Kasumi-1 (cell line): ENCODE data around the gene VAMP2.
A peak's percentile ranks its signal among the peaks of the same experiment; 100 is the strongest.

ENCODE experiments used
- DNase-seq, 2 experiments: peaks; one replicate each; lab custom pipeline; 2025; lab: John Stamatoyannopoulos, UW

VAMP2 gene, protein sequence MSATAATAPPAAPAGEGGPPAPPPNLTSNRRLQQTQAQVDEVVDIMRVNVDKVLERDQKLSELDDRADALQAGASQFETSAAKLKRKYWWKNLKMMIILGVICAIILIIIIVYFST

DNA sequence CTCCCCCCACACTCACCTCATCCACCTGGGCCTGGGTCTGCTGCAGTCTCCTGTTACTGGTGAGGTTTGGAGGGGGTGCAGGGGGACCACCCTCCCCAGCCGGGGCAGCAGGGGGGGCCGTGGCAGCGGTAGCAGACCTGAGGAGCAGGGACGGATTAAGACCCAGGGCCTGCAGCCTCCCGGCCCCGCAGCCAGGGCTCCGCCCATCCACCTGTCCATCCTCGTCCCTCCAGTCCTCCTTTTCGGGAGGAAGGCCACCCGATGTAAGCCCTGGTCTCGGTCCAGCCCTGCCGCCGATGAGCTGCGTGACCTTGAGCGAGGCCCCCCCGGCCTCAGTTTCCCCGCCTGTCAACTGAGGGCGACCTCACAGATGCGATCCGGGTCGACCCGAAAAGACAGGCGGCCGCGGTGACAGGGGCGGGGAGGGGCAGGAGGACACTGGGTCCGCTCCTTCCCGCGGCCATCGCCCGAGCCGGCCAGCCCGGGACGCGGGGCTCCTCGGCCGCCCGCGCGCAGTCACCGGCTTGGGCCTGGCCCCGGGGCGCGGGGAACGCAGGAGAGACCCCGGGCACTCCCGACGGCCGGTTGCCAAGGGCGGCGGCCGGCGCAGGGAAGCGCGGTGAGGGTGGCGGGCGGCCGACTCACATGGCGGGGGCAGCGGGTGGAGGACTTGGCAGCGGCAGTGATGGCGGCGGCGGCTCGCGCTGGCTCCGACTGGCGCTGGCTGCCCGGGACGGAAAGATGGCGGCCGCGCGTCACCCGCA is at the start of gene VAMP2:
Gene VAMP2, minus strand, starts transcription at position 716 of the 764 bp plus-strand sequence. Its CDS starts 69 bp downstream, at position 647.
- DNase-seq: no peak

- no peak for DNase-seq
Measured at GRCh38 chr17:8210761-8211458, 48.2 kb upstream of the VAMP2 start.

- peak; percentile 68 to 82 for DNase-seq
Measured at GRCh38 chr17:8209907-8210760, 47.4 kb upstream of the VAMP2 start, which contains the start of gene AURKB. TSS of gene AURKB (minus strand) at chr17:8210575. CDS start at chr17:8210224, 351 bp downstream.

- no peak for DNase-seq
Measured at GRCh38 chr17:8206536-8206935, 43.8 kb upstream of the VAMP2 start.

GRCh38 chr17:8204761-8205555 is 42.2 kb upstream of the VAMP2 start:
- DNase-seq: no peak

GRCh38 chr17:8192070-8192815 is 29.5 kb upstream of the VAMP2 start:
- DNase-seq: peak; percentile 85 to 88

GRCh38 chr17:8190506-8190905 is 27.8 kb upstream of the VAMP2 start:
- no peak for DNase-seq

DNA sequence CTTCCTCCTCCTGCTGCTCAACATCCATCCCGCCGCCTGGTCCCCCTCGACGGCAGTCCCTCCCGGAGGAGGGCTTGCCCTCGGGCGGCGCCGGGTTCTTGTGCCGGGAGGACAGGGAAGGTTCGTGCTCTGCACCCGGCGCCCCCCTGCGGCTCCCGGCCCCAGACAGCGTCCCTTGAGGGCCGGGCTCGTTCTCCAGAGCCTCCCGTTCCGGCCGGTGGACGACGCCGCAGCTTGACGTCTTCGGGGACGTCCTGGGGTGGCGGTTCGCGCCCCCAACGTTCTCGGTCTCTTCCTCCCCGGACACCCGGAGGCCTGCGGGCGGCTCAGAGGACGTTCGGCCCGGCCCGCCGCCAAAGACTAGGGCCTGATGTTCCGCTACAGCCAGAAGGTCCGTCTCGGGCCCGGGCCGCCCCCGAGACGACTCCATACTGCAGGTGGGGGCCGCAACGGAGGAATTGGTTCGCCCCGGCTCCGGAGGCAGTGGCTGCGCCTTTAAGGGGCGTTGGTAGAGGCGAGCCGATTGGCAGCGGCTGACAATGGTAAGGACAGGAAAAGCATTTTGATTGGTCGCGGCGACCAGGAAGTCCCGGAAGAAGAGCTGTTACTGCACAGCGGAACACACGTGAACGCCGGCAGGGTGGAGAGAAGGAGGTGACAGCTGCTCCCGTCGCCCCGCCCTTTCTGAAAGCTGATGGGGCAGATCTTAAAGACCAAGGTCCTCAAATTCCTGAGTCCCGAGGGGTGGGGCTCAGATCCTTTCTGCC is 27.1 kb upstream of the VAMP2 start, which contains the start of gene BORCS6:
Gene BORCS6, minus strand, starts transcription at position 470 of the 767 bp plus-strand sequence. Its CDS starts 40 bp downstream, at position 430.
- DNase-seq: peak; percentile 93 to 94

GRCh38 chr17:8189041-8189710 is 26.4 kb upstream of the VAMP2 start:
- DNase-seq: no peak

DNA sequence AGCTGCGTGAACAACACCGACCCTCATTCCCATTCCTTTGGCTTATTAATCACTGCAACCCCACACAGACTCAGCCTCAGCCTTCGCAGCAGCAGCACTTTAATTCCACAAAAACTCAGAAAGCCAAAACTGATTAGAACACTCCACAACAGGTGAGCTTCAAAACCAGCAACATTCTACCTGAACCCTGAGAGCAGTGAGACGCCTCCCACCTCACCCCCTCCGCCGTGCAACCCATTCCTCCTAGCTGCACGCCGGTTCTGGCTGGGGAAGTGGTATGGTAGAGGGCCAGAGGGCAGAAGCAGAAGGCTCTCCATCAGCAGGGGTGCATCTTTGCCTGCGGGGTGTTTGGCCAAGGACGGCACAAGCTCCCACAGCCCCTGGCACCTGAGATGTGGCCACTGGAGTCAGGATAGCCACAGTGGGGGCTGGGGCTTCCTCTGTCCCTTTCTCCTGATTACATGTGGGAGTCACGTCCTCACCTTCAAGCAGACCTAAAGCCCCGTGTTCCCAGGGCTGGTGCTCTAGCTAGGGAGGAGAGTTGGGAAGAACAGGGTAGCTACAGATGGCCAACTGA is 25.6 kb upstream of the VAMP2 start:
- no peak for DNase-seq

DNA sequence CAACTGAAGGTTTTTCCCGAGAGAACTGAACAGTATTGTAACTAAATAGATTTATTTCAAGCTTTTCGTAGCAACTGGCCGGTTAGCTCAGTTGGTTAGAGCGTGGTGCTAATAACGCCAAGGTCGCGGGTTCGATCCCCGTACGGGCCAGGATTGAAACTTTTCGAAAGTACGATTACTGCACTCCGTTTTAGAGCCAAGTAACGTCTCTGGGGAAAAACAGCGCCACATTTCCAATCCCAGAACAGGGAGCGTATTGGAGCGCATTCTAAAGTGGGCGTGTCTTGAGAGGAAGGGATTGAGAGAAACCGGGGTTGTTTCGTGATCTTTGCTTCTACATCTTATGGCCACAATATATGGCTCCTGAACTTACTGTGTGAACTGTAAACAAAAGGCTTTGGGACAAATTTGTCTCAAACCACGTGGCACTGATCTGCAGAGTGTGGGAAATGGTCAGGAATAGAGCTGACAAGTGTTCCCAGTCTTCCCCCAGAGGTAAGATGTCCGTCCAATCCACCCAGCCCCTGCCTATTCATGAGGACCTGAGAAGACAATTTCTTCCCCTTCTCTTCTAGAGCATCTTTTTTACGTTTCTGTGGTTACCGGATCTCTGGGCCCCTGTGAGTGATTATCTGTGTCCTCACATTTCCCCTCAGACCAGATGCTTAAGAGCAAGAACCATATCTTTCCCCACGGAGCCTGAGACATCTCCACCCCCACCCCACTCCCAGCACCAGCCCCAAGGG is 24.9 kb upstream of the VAMP2 start:
- DNase-seq: peak; percentile 89 to 91

DNA sequence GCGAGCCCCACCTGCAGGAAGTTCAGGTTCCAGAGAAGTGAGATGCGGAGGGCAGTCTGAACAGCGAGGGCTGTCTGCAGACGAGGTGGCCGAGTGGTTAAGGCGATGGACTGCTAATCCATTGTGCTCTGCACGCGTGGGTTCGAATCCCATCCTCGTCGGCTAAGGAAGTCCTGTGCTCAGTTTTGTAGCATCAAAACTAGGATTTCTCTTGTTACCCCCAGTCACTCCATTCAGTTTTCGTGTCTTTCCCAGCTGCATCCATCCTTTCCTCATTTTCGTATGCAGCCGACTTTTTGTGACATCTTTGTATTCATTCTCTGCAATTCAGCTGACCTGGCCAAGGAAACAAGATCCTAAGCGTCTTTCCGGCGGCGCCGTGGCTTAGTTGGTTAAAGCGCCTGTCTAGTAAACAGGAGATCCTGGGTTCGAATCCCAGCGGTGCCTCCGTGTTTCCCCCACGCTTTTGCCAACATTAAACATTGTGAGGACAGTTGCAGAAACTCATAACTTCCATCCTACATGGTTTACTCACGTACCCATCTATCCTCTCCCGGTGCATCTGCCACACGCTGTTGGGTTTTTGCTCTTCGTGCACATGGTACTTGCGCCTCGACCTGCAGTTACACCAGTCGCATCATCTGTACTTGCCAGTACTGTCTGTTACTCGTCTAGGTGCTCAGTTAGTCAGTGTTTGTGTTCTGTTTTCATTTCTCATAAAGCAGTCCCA is 24.2 kb upstream of the VAMP2 start:
- DNase-seq: peak; percentile 80 to 88

DNA sequence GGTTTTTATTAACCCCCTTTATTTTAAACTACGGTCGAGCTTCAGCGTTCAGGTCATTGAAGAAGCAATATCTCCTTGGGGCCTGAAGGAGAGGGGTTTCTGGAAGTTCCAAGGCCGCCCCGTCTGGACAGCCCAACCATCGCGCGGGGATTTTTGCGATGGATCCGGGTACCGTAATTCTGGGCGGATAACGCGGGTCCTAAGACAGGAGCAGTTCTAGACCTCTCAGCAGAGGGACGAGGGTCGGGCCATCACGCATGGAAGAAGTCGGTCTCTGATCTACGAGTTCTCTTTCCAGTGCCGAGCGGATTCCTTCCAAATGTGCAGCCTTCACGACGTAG is 23.7 kb upstream of the VAMP2 start:
- DNase-seq: no peak

- DNase-seq: peak; percentile 26 to 34
Measured at GRCh38 chr17:8185582-8186445, 23.1 kb upstream of the VAMP2 start.

DNA sequence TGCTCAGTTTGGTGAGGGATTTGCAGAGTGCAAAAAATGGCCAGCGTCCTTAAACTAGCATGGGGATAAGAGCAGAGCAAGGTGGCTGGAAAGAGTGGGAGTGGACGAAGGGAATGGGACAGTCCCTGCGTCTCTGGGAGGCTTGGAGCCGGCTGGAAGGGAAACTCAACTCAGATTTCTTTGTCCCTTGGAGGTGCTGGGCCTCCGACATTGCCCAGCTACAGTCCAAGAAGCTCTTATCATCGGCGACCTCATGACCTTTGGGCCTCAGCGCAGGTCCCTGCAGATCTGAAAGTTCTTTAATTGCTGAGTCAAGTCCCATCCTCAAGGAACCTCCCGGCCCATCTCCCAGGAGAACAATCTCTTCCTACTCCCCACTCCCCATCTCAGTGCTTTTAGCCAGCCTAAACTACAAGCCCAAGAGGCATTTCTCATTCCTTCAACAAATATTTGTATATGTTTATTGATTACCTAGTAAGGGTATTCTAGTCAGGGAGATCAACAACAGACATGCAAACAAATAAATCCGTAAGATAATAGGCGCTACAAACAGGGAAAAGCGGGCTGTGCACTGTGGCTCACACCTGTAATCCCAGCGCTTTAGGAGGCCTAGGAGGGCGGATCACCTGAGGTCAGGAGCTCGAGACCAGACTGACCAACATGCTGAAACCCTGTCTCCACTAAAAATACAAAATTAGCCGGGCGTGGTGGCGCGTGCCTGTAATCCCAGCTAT is 14.4 kb upstream of the VAMP2 start:
- DNase-seq: no peak
